ENCODE results near the gene CD46.

DNA sequence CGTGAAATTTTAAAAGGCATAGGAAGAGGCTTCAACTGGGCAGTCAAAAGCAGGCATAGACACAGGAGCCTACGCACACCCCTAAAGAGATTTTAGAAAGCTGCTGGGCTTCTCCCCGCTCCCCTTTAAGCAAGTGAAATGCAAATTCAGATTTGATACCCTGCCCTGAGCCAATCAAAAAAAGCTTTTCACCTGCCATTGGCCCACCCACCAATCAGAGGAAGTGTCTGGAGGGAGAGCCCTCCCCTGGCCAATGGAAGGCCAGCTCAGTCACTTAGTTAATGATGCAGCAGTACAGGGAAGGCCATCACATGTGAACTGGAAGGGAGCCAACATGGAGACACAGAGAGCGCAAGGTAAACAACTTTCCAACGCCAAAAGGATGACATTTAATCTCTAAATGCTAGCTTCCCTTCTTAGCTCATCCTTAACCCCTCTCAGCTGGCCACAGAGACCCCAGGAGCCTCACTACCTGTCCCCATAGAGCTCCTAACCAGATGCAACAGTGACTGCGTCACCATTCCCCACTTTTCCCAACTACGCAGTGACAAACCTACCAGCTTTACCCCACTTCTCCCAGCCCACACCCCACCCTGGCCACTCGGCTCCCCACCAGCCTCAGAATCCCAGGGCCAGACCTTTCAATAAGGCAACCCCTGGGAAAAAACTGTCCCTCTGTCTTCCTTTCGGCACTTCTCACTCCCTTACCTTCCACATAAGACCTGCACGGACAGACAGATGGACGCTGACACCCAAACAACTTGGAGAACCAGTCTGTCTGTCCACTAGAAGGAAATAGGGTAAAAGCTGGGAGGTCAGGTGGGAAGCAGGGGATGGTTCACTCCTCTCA, 71.0 kb downstream of the CD46 start:
- TF ChIP-seq, protein P1, sequence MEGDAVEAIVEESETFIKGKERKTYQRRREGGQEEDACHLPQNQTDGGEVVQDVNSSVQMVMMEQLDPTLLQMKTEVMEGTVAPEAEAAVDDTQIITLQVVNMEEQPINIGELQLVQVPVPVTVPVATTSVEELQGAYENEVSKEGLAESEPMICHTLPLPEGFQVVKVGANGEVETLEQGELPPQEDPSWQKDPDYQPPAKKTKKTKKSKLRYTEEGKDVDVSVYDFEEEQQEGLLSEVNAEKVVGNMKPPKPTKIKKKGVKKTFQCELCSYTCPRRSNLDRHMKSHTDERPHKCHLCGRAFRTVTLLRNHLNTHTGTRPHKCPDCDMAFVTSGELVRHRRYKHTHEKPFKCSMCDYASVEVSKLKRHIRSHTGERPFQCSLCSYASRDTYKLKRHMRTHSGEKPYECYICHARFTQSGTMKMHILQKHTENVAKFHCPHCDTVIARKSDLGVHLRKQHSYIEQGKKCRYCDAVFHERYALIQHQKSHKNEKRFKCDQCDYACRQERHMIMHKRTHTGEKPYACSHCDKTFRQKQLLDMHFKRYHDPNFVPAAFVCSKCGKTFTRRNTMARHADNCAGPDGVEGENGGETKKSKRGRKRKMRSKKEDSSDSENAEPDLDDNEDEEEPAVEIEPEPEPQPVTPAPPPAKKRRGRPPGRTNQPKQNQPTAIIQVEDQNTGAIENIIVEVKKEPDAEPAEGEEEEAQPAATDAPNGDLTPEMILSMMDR (IDR thresholded peaks at IDR 0.05; ENCODE audit: insufficient read depth, low read length) = no peak
- no peak for TF ChIP-seq POLR2AphosphoS5 (IDR thresholded peaks at IDR 0.05; ENCODE audit: low read depth)
- TF ChIP-seq GABPA (IDR thresholded peaks at IDR 0.05; ENCODE audit: low read depth) = no peak

All from HL-60 (cell line).